ENCODE results near the gene ALDH1L1. TPM values are rescaled to one million over a fixed set of nuclear protein-coding genes. Genes with fewer than 3 reads are reported as not detected.

The ALDH1L1 gene
- polyA plus RNA-seq, 2 donors: 3.6 to 5.0 TPM

DNA sequence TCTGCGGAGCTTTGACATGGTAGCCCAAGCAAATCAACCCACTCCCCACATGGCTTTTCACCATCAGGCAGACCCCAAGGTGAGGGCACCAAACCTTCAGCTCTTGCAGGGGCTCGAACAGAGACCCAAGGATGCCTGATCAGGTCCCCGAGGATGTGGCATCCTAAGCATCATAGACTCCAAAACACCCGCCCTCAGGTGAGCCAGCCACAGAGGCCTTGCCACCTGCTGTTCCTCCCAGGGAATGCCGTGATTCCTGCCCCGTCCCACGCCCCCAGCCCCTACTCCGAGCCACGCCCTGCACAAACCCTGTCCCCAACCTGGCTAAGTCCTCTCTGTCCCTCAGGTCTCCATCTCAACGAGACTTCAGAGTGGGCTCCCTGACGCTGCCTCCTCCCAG is 61.8 kb downstream of the ALDH1L1 start:
- no peak overlapping the region for H3K27ac ChIP-seq (ENCODE audit: low read depth in 2 of 2, low read length in 1 of 2)
- H3K4me1 ChIP-seq (ENCODE audit: control insufficient read depth in 2 of 2, insufficient read depth in 2 of 2, low read length in 1 of 2): no peaks in the 10 kb centered on the region
- H3K9me3 ChIP-seq (ENCODE audit: control insufficient read depth in 2 of 2, insufficient read depth in 1 of 2, low read depth in 1 of 2, low read length in 1 of 2): no peaks in the 10 kb centered on the region
- no peak overlapping the region for H3K4me3 ChIP-seq (ENCODE audit: low read depth in 1 of 2, low read length in 2 of 2)
- no peaks in the 10 kb centered on the region for H3K27me3 ChIP-seq (ENCODE audit: control insufficient read depth in 1 of 2, insufficient read depth in 2 of 2, low read length in 2 of 2)
- no peaks in the 10 kb centered on the region for H3K36me3 ChIP-seq (ENCODE audit: control insufficient read depth in 2 of 2, insufficient read depth in 2 of 2, low read length in 1 of 2)
- 77 to 92% methylated on average over 11 of the region's 11 CpGs for WGBS, 2 donors

DNA sequence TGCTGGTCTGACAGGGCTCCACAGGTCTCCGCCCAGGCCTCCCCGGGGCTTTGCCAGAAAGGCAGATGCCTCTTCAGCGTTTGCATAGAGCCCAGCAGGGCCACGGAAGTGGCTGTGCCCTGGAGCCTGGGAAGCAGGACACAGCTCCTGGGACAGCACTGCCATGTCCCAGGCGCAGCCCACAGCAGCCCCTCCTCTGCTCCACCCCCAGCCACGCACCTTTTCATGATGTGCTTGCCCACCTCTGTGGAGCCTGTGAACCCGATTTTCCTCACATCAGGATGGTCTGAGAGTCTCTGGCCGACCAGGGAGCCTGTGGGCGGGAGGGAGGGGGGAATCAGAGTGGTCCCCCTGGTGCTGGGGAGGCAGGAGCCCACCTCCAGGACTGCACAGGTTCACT is 62.6 kb downstream of the ALDH1L1 start:
- H3K4me1 ChIP-seq (ENCODE audit: control insufficient read depth in 2 of 2, insufficient read depth in 2 of 2, low read length in 1 of 2): no peaks in the 10 kb centered on the region
- no peak overlapping the region for H3K27ac ChIP-seq (ENCODE audit: low read depth in 2 of 2, low read length in 1 of 2)
- H3K36me3 ChIP-seq (ENCODE audit: control insufficient read depth in 2 of 2, insufficient read depth in 2 of 2, low read length in 1 of 2): no peaks in the 10 kb centered on the region
- WGBS, 2 donors: 70 to 78% methylated on average over 9 of the region's 9 CpGs
- H3K4me3 ChIP-seq (ENCODE audit: low read depth in 1 of 2, low read length in 2 of 2): no peak overlapping the region
- H3K27me3 ChIP-seq (ENCODE audit: control insufficient read depth in 1 of 2, insufficient read depth in 2 of 2, low read length in 2 of 2): no peaks in the 10 kb centered on the region
- no peaks in the 10 kb centered on the region for H3K9me3 ChIP-seq (ENCODE audit: control insufficient read depth in 2 of 2, insufficient read depth in 1 of 2, low read depth in 1 of 2, low read length in 1 of 2)

DNA sequence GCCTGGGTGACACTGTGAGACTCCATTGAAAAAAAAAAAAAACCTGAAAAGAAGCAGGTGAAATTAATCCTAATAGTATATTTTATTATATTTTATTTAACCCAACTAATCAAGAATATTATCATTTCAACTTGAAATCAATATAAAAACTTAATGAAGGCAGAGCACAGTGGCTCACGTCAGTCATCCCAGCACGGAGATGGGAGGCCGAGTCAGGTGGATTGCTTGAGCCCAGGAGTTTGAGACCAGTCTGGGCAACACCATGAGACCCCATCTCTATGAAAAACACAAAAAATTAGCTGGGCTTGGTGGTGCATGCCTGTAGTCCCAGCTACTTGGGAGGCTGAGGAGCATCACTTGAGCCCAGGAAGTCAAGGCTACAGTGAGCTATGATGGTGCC is 63.2 kb downstream of the ALDH1L1 start:
- Histone ChIP-seq H3K4me3 (ENCODE audit: low read depth in 1 of 2, low read length in 2 of 2) (no peak overlapping the region), H3K27ac (ENCODE audit: low read depth in 2 of 2, low read length in 1 of 2) (no peak overlapping the region), H3K9me3 (ENCODE audit: control insufficient read depth in 2 of 2, insufficient read depth in 1 of 2, low read depth in 1 of 2, low read length in 1 of 2) (no peaks in the 10 kb centered on the region), H3K27me3 (ENCODE audit: control insufficient read depth in 1 of 2, insufficient read depth in 2 of 2, low read length in 2 of 2) (no peaks in the 10 kb centered on the region), H3K36me3 (ENCODE audit: control insufficient read depth in 2 of 2, insufficient read depth in 2 of 2, low read length in 1 of 2) (no peaks in the 10 kb centered on the region), H3K4me1 (ENCODE audit: control insufficient read depth in 2 of 2, insufficient read depth in 2 of 2, low read length in 1 of 2) (no peaks in the 10 kb centered on the region)
- 95 to 98% methylated on average over 3 of the region's 3 CpGs for WGBS, 2 donors

DNA sequence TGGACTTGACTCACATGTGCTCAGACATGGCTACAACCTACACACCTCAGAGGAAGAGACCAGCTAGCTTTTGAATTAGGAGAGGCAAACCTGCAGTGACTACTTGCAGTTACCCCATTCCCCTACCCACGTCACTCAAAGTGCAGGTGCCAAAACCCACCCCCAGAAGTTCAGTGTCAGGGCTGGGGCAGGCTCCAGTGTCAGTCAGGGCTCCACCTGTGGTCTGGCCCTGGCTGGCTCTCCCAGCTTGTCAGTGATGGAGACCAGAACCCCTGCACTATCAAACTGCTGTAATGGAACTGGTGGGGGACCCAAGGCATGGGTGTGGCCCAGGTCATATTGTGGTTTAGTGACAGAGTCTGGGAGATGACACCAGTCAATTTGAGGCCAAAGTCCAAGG is 63.9 kb downstream of the ALDH1L1 start:
- no peak overlapping the region for H3K4me3 ChIP-seq (ENCODE audit: low read depth in 1 of 2, low read length in 2 of 2)
- 74 to 81% methylated on average over 1 of the region's 1 CpG for WGBS, 2 donors
- H3K27me3 ChIP-seq (ENCODE audit: control insufficient read depth in 1 of 2, insufficient read depth in 2 of 2, low read length in 2 of 2): no peaks in the 10 kb centered on the region
- no peaks in the 10 kb centered on the region for H3K36me3 ChIP-seq (ENCODE audit: control insufficient read depth in 2 of 2, insufficient read depth in 2 of 2, low read length in 1 of 2)
- no peaks in the 10 kb centered on the region for H3K4me1 ChIP-seq (ENCODE audit: control insufficient read depth in 2 of 2, insufficient read depth in 2 of 2, low read length in 1 of 2)
- no peaks in the 10 kb centered on the region for H3K9me3 ChIP-seq (ENCODE audit: control insufficient read depth in 2 of 2, insufficient read depth in 1 of 2, low read depth in 1 of 2, low read length in 1 of 2)
- H3K27ac ChIP-seq (ENCODE audit: low read depth in 2 of 2, low read length in 1 of 2): no peak overlapping the region

DNA sequence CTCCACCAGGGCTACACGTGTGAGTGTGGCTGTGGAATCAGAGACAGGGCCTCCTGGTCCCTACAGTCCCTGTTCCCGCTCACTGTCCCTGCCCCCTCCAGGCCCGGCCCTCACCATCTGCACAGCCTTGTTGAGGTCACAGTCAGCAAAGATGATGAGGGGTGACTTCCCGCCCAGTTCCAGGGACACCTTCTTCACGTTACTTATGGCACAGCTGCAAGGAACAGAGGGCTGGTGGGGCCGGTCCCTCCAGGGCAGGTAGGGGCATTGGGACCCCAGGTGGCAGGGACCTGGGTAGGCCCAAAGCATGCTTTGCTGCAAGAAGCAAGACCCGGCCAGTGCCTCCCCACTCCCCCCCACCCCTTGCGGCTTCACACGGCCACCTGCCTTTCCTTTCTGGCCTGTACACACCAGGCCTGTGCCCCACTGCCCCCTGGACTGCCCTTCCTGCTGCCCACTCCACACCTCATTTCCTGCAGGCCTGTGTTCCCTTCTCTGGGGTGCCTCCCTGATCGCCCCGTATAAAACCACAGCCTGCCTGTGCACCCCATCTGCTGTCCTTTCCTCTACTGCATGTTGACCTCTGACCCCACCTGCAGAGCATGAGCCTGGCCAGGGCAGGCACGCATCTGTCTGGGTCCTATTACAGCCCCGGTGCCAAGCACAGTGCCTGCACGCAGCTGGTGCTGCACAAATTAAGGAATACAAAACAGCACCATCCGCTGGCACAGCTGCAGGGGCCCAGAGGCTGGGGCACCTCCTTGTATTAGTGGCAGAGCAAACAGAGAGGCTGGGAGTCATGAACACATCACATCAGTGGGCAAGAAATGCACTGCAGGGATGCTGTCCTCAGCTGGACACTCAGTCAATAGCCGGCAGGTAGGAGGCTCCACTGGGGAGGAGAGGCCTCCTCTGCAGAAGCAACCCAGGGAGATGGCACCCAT is 65.7 kb downstream of the ALDH1L1 start:
- Histone ChIP-seq H3K27ac (ENCODE audit: low read depth in 2 of 2, low read length in 1 of 2) (no peak overlapping the region), H3K4me3 (ENCODE audit: low read depth in 1 of 2, low read length in 2 of 2) (no peak overlapping the region), H3K9me3 (ENCODE audit: control insufficient read depth in 2 of 2, insufficient read depth in 1 of 2, low read depth in 1 of 2, low read length in 1 of 2) (no peaks in the 10 kb centered on the region), H3K4me1 (ENCODE audit: control insufficient read depth in 2 of 2, insufficient read depth in 2 of 2, low read length in 1 of 2) (no peaks in the 10 kb centered on the region), H3K36me3 (ENCODE audit: control insufficient read depth in 2 of 2, insufficient read depth in 2 of 2, low read length in 1 of 2) (no peaks in the 10 kb centered on the region), H3K27me3 (ENCODE audit: control insufficient read depth in 1 of 2, insufficient read depth in 2 of 2, low read length in 2 of 2) (no peaks in the 10 kb centered on the region)
- WGBS, 2 donors: 92% methylated on average over 14 to 16 of the region's 16 CpGs

DNA sequence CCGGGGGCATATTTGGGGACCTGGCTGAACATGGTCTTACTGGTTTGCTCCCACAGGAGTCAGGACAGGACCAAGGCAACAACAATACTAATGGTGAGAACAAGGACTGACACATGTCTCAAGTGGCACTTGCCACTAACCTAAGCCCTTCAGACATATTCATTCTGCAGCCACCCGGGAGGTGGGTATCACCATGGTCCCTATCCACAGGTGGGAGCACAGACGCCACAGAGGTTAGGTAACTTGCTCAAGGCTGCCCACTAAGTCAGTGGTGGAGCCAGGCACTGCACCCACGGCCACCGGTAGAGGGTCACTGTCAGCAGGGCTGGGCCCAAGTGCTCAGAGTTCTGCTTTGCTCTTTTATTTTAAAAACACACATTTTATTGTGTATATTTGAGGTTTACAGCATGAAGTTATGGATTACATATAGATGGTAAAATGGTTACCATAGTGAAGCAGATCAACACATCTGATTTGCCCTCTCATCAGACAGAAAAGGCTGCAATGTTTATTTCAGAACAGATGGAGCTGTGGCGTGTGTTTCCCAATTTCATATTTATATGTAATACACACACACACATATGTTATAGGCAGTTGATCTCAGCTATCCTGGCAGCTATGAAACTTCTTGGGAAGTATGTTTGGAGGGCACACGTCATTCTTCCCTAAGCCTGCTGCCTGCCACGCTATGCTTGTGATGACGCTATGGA is 66.5 kb downstream of the ALDH1L1 start:
- WGBS, 2 donors: 82 to 87% methylated on average over 9 of the region's 9 CpGs
- Histone ChIP-seq H3K36me3 (ENCODE audit: control insufficient read depth in 2 of 2, insufficient read depth in 2 of 2, low read length in 1 of 2) (no peaks in the 10 kb centered on the region), H3K9me3 (ENCODE audit: control insufficient read depth in 2 of 2, insufficient read depth in 1 of 2, low read depth in 1 of 2, low read length in 1 of 2) (no peaks in the 10 kb centered on the region), H3K4me1 (ENCODE audit: control insufficient read depth in 2 of 2, insufficient read depth in 2 of 2, low read length in 1 of 2) (no peaks in the 10 kb centered on the region), H3K4me3 (ENCODE audit: low read depth in 1 of 2, low read length in 2 of 2) (no peak overlapping the region), H3K27ac (ENCODE audit: low read depth in 2 of 2, low read length in 1 of 2) (no peak overlapping the region), H3K27me3 (ENCODE audit: control insufficient read depth in 1 of 2, insufficient read depth in 2 of 2, low read length in 2 of 2) (no peaks in the 10 kb centered on the region)

DNA sequence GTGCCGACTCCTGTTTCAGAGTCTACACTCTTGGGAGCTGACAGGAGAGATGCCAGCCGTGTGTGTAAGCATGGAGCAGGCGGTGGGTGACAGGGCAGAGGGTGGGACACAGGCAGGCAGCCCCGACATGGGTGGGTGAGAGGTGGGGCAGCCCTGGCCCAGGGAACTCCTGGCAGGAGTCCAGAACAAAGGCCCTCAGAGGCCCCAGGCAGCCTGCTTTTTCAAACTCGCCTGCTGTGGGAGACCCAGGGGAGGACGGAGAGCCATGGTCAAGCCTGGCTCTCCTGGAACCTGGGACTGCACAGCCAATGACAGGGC is 67.2 kb downstream of the ALDH1L1 start:
- Histone ChIP-seq H3K36me3 (ENCODE audit: control insufficient read depth in 2 of 2, insufficient read depth in 2 of 2, low read length in 1 of 2) (no peaks in the 10 kb centered on the region), H3K9me3 (ENCODE audit: control insufficient read depth in 2 of 2, insufficient read depth in 1 of 2, low read depth in 1 of 2, low read length in 1 of 2) (no peaks in the 10 kb centered on the region), H3K4me3 (ENCODE audit: low read depth in 1 of 2, low read length in 2 of 2) (no peak overlapping the region), H3K27me3 (ENCODE audit: control insufficient read depth in 1 of 2, insufficient read depth in 2 of 2, low read length in 2 of 2) (no peaks in the 10 kb centered on the region), H3K27ac (ENCODE audit: low read depth in 2 of 2, low read length in 1 of 2) (no peak overlapping the region), H3K4me1 (ENCODE audit: control insufficient read depth in 2 of 2, insufficient read depth in 2 of 2, low read length in 1 of 2) (no peaks in the 10 kb centered on the region)
- 81 to 87% methylated on average over 6 of the region's 6 CpGs for WGBS, 2 donors

DNA sequence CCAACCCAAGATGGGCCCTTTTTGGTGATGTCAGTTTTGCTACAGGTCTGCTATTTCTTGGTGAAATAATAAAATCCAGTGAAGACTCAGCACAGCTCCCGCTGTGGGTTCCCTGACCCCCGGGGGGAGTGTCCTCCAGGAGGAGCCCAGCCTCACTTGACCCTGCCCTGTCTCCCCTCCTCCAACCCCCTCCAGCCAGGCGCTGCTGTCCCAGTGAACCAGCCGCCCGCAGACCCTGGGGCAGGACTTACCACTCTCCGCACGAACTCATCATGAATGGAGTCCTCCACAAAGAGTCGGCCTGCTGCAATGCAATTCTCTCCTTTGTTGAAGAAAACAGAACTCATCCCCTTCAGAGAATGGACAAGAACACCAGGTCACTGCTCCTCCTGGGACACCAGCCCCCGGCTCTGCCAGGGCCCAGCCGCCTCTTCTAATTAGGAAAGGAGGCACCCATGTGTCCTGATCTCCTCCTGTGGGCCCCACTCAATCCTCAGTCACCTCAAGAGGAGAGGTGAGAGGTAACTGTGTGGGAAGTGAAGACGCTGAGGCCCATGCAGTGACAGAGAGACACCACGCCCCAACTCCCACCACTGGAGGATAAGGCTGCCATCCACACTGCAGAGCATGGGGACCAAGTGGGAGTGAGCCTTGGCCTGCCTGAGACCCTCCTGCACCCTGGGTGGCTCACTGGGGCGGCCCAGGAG is 67.7 kb downstream of the ALDH1L1 start:
- no peak overlapping the region for H3K4me3 ChIP-seq (ENCODE audit: low read depth in 1 of 2, low read length in 2 of 2)
- WGBS, 2 donors: 91 to 93% methylated on average over 13 of the region's 13 CpGs
- H3K27me3 ChIP-seq (ENCODE audit: control insufficient read depth in 1 of 2, insufficient read depth in 2 of 2, low read length in 2 of 2): no peaks in the 10 kb centered on the region
- no peaks in the 10 kb centered on the region for H3K9me3 ChIP-seq (ENCODE audit: control insufficient read depth in 2 of 2, insufficient read depth in 1 of 2, low read depth in 1 of 2, low read length in 1 of 2)
- no peaks in the 10 kb centered on the region for H3K36me3 ChIP-seq (ENCODE audit: control insufficient read depth in 2 of 2, insufficient read depth in 2 of 2, low read length in 1 of 2)
- H3K4me1 ChIP-seq (ENCODE audit: control insufficient read depth in 2 of 2, insufficient read depth in 2 of 2, low read length in 1 of 2): no peaks in the 10 kb centered on the region
- H3K27ac ChIP-seq (ENCODE audit: low read depth in 2 of 2, low read length in 1 of 2): no peak overlapping the region

DNA sequence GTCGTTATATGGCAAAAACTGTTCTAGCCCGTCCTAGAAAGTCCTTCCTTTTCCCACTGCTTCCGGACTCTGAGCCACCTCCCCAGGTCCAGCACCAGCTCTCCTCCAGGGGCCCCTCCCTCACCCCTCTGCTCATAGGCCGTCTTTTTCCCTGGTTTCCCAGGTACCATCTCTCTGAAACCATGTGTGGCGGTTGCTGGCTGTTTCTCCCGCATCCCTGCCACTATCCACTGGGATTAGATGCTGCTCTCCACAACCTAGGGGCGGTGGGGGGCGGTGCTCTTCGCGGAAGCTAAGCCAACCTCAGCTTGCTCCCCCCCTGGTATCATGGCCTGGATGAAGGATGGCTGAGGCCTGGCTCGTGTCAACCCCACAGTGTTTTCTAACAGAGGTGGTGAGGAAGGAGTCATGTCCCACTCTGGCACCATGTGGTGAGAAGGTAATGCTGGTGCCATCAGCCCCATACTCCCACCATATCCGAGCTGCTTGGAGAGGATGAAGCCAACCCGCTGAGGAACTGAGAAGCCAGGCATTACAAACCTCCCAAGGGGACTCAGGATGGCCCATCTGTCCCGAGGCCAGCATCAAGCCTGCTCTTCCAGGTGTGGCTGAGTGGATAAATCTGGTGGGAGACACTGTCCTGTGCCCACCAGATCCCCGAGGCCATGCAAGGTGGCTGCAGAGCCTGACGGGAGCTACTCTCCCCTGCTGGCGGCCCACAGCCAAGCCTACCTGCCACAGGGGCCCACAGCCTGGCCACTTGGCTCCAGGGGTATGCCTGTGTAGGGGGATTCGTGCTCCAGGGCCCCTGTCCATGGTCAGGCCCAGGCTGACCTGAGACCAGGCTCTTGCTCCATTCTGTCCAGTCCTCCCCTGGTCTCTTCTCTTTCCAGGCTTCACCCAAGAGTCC is 68.6 kb downstream of the ALDH1L1 start:
- Histone ChIP-seq H3K4me3 (ENCODE audit: low read depth in 1 of 2, low read length in 2 of 2) (no peak overlapping the region), H3K36me3 (ENCODE audit: control insufficient read depth in 2 of 2, insufficient read depth in 2 of 2, low read length in 1 of 2) (no peaks in the 10 kb centered on the region), H3K27ac (ENCODE audit: low read depth in 2 of 2, low read length in 1 of 2) (no peak overlapping the region), H3K9me3 (ENCODE audit: control insufficient read depth in 2 of 2, insufficient read depth in 1 of 2, low read depth in 1 of 2, low read length in 1 of 2) (no peaks in the 10 kb centered on the region), H3K4me1 (ENCODE audit: control insufficient read depth in 2 of 2, insufficient read depth in 2 of 2, low read length in 1 of 2) (no peaks in the 10 kb centered on the region), H3K27me3 (ENCODE audit: control insufficient read depth in 1 of 2, insufficient read depth in 2 of 2, low read length in 2 of 2) (no peaks in the 10 kb centered on the region)
- 89 to 90% methylated on average over 18 of the region's 18 CpGs for WGBS, 2 donors
